ENCODE data around the gene F10. TPM values are rescaled to one million over a fixed set of nuclear protein-coding genes. Genes with fewer than 3 reads are reported as not detected.

F10 gene
- polyA plus RNA-seq, 1 donor from 2014 or later = not detected

GRCh38 chr13:113186061-113186900 is 63.7 kb downstream of the F10 start:
- Histone ChIP-seq H3K79me2 (replicated peaks; ENCODE audit: insufficient read depth, low read length) (no peaks in the 10 kb centered on the region), H3K36me3 (ENCODE audit: insufficient read depth, low read length) (peaks cover 14% of the 10 kb centered on the region), H3K4me3 (ENCODE audit: low read length) (no peak overlapping the region), H2AFZ (ENCODE audit: low read depth, low read length) (no peak overlapping the region), H3K4me2 (ENCODE audit: low read length) (no peak overlapping the region), H3F3A (ENCODE audit: insufficient read depth, low read length, poor library complexity, severe bottlenecking) (no peaks in the 10 kb centered on the region), H3K9me2 (ENCODE audit: insufficient read depth, low read length) (no peaks in the 10 kb centered on the region), H3K27ac (ENCODE audit: low read length) (no peak overlapping the region), H4K20me1 (ENCODE audit: insufficient read depth) (no peaks in the 10 kb centered on the region), H3K27me3 (ENCODE audit: insufficient read depth, low read depth, low read length) (no peaks in the 10 kb centered on the region), H3K9me3 (ENCODE audit: low read length) (no peaks in the 10 kb centered on the region), H3K9ac (ENCODE audit: low read length) (no peak overlapping the region)
- TF ChIP-seq CTCF (IDR thresholded peaks at IDR 0.05; ENCODE audit: poor library complexity, severe bottlenecking) = no peak
- TF ChIP-seq EP300 (conservative IDR thresholded peaks at IDR 0.05; ENCODE audit: poor library complexity, severe bottlenecking) = no peak
- no peak for TF ChIP-seq EZH2 (IDR thresholded peaks at IDR 0.05; ENCODE audit: borderline replicate concordance, insufficient read depth, low read length, poor library complexity, severe bottlenecking)
- TF ChIP-seq MXI1 (conservative IDR thresholded peaks at IDR 0.05; ENCODE audit: poor library complexity, severe bottlenecking) = no peak
- TF ChIP-seq RAD21 (conservative IDR thresholded peaks at IDR 0.05) = no peak
- no peak for TF ChIP-seq TAF1 (IDR thresholded peaks at IDR 0.05; ENCODE audit: low read depth)

GRCh38 chr13:113187263-113187669 is 64.7 kb downstream of the F10 start:
- TF ChIP-seq MXI1 (conservative IDR thresholded peaks at IDR 0.05; ENCODE audit: poor library complexity, severe bottlenecking) = no peak
- no peak for TF ChIP-seq REST (IDR thresholded peaks at IDR 0.05; ENCODE audit: borderline replicate concordance)
- no peak for TF ChIP-seq POLR2AphosphoS5 (IDR thresholded peaks at IDR 0.05)
- TF ChIP-seq RAD21 (conservative IDR thresholded peaks at IDR 0.05) = no peak
- TF ChIP-seq TAF1 (IDR thresholded peaks at IDR 0.05; ENCODE audit: low read depth) = no peak
- no peak for TF ChIP-seq EZH2 (IDR thresholded peaks at IDR 0.05; ENCODE audit: borderline replicate concordance, insufficient read depth, low read length, poor library complexity, severe bottlenecking)
- TF ChIP-seq SMC3 (conservative IDR thresholded peaks at IDR 0.05; ENCODE audit: poor library complexity) = no peak
- TF ChIP-seq EP300 (conservative IDR thresholded peaks at IDR 0.05; ENCODE audit: poor library complexity, severe bottlenecking) = no peak
- TF ChIP-seq CTCF (IDR thresholded peaks at IDR 0.05; ENCODE audit: poor library complexity, severe bottlenecking) = no peak
- Histone ChIP-seq H3K4me3 (ENCODE audit: low read length) (no peak overlapping the region), H3K79me2 (replicated peaks; ENCODE audit: insufficient read depth, low read length) (no peaks in the 10 kb centered on the region), H3K4me2 (ENCODE audit: low read length) (no peak overlapping the region), H3F3A (ENCODE audit: insufficient read depth, low read length, poor library complexity, severe bottlenecking) (no peaks in the 10 kb centered on the region), H4K20me1 (ENCODE audit: insufficient read depth) (no peaks in the 10 kb centered on the region), H3K9ac (ENCODE audit: low read length) (no peak overlapping the region), H3K36me3 (ENCODE audit: insufficient read depth, low read length) (peaks cover 14% of the 10 kb centered on the region), H3K27ac (ENCODE audit: low read length) (no peak overlapping the region), H3K27me3 (ENCODE audit: insufficient read depth, low read depth, low read length) (no peaks in the 10 kb centered on the region), H3K9me2 (ENCODE audit: insufficient read depth, low read length) (no peaks in the 10 kb centered on the region), H3K9me3 (ENCODE audit: low read length) (no peaks in the 10 kb centered on the region), H2AFZ (ENCODE audit: low read depth, low read length) (no peak overlapping the region)

Measured in neural cell (in vitro differentiated cells).